Measurements from ENCODE around the gene TTI1. TPM values are rescaled to one million over a fixed set of nuclear protein-coding genes. Genes with fewer than 3 reads are reported as not detected.
"Not testable (repeated sequence)": the region's sequence is repeated elsewhere in the genome, so short reads cannot be mapped to it uniquely, and the experiment has no call there.

Gene TTI1
- total RNA-seq, 4 donors from 2014 or later: 14.8 to 25.4 (median 20.3) TPM

- no peaks in the 10 kb centered on the region for H3K9me3 ChIP-seq
- intact Hi-C loops (cut with DNase I; ENCODE audit: low total_unique reads): no loop called here
- no peak for TF ChIP-seq CTCF (IDR thresholded peaks at IDR 0.05 in 4 of 5, conservative IDR thresholded peaks at IDR 0.05 in 1 of 5)
- TF ChIP-seq POLR2A (IDR thresholded peaks at IDR 0.05): no peak
- no peaks in the 10 kb centered on the region for H3K27me3 ChIP-seq
- H3K36me3 ChIP-seq: no peaks in the 10 kb centered on the region
- ATAC-seq: no peak
- H3K4me3 ChIP-seq: no peak overlapping the region
- in situ Hi-C loops (cut with MboI; ENCODE audit: low sequenced_read_pairs in 4 of 4): no loop called here
- H3K4me1 ChIP-seq: no peaks in the 10 kb centered on the region
- no peak overlapping the region for H3K27ac ChIP-seq
- no peak for DNase-seq
These were observed 62.4 kb downstream of the TTI1 start for GRCh38 chr20:37970856-37971245.

- in situ Hi-C loops (cut with MboI; ENCODE audit: low sequenced_read_pairs in 4 of 4): no loop called here
These were observed 63.1 kb downstream of the TTI1 start for GRCh38 chr20:37969949-37970855.

GRCh38 chr20:37968841-37969401 is 64.3 kb downstream of the TTI1 start:
- H3K9me3 ChIP-seq: no peaks in the 10 kb centered on the region
- ATAC-seq (no peak), DNase-seq (no peak)
- in situ Hi-C loops (cut with MboI; ENCODE audit: low sequenced_read_pairs in 4 of 4): no loop called here
- intact Hi-C loops (cut with DNase I; ENCODE audit: low total_unique reads): no loop called here
- H3K4me3 ChIP-seq: no peak overlapping the region
- no peaks in the 10 kb centered on the region for H3K36me3 ChIP-seq
- no peak overlapping the region for H3K27ac ChIP-seq
- TF ChIP-seq CTCF (IDR thresholded peaks at IDR 0.05 in 4 of 5, conservative IDR thresholded peaks at IDR 0.05 in 1 of 5) (no peak), POLR2A (IDR thresholded peaks at IDR 0.05) (no peak)
- no peaks in the 10 kb centered on the region for H3K27me3 ChIP-seq
- H3K4me1 ChIP-seq: no peaks in the 10 kb centered on the region

More at GRCh38 chr20:37969949-37970855, 63.1 kb downstream of the TTI1 start:
- ATAC-seq: no peak
- Histone ChIP-seq H3K36me3 (no peaks in the 10 kb centered on the region), H3K9me3 (no peaks in the 10 kb centered on the region), H3K27me3 (no peaks in the 10 kb centered on the region), H3K27ac (no peak overlapping the region), H3K4me3 (no peak overlapping the region), H3K4me1 (no peaks in the 10 kb centered on the region)
- TF ChIP-seq CTCF (IDR thresholded peaks at IDR 0.05 in 4 of 5, conservative IDR thresholded peaks at IDR 0.05 in 1 of 5): no peak
- no peak for TF ChIP-seq POLR2A (IDR thresholded peaks at IDR 0.05)
- no peak for DNase-seq
- intact Hi-C loops (cut with DNase I; ENCODE audit: low total_unique reads): no loop called here

- H3K9me3 ChIP-seq; in situ Hi-C loops (cut with MboI; ENCODE audit: low sequenced_read_pairs in 4 of 4); H3K4me3 ChIP-seq; H3K36me3 ChIP-seq; ATAC-seq; H3K27ac ChIP-seq; intact Hi-C loops (cut with DNase I; ENCODE audit: low total_unique reads); H3K27me3 ChIP-seq; DNase-seq; H3K4me1 ChIP-seq: not testable (repeated sequence)
These were observed 69.8 kb downstream of the TTI1 start for GRCh38 chr20:37963483-37963882.

- intact Hi-C loops (cut with DNase I; ENCODE audit: low total_unique reads): no loop called here
- no peak for ATAC-seq
- TF ChIP-seq POLR2A (IDR thresholded peaks at IDR 0.05) (no peak), CTCF (IDR thresholded peaks at IDR 0.05 in 4 of 5, conservative IDR thresholded peaks at IDR 0.05 in 1 of 5) (no peak)
These were observed 72.2 kb downstream of the TTI1 start for GRCh38 chr20:37961066-37961465.

More at GRCh38 chr20:37961066-37961465, 72.2 kb downstream of the TTI1 start:
- no peak for DNase-seq
- Histone ChIP-seq H3K27me3 (no peaks in the 10 kb centered on the region), H3K36me3 (no peaks in the 10 kb centered on the region), H3K9me3 (no peaks in the 10 kb centered on the region), H3K4me1 (no peaks in the 10 kb centered on the region), H3K4me3 (no peak overlapping the region), H3K27ac (no peak overlapping the region)
- in situ Hi-C loops (cut with MboI; ENCODE audit: low sequenced_read_pairs in 4 of 4): no loop called here
